ENCODE measurements around the gene DSG1.

Gene DSG1

DNA sequence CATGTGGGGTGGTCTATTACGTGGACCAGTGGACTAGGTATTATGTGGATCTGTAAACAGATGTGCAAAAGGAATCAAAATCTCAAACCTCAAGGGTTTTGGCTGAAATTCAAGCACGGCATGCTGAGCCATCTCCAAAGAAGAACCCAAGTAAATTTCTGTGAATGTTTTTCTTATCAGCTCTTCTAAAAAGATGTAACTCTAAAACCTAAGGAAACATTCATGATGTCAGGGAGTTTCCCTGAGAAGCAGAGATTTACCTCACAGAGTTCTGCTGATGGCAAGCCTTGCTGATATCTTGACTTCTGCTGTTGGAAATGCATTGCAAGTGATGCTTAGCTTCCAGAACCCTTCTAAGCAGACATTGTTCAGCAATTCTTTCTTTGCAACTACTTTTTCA lies 80.2 kb downstream of the DSG1 start:
- no peak overlapping the region for H3K4me3 ChIP-seq (ENCODE audit: low read length)
- H3K9me3 ChIP-seq (ENCODE audit: insufficient read depth, low read depth, low read length), result no peaks in the 10 kb centered on the region
- no peaks in the 10 kb centered on the region for H3K4me1 ChIP-seq (ENCODE audit: insufficient read depth, low read length)
- H3K27me3 ChIP-seq (ENCODE audit: insufficient read depth, low read length), result no peaks in the 10 kb centered on the region
- H3K36me3 ChIP-seq (ENCODE audit: insufficient read depth, low read depth, low read length), result no peaks in the 10 kb centered on the region
- H3K9ac ChIP-seq (ENCODE audit: low read depth, low read length), result no peak overlapping the region
- no peak overlapping the region for H3K27ac ChIP-seq (ENCODE audit: low read length)

DNA sequence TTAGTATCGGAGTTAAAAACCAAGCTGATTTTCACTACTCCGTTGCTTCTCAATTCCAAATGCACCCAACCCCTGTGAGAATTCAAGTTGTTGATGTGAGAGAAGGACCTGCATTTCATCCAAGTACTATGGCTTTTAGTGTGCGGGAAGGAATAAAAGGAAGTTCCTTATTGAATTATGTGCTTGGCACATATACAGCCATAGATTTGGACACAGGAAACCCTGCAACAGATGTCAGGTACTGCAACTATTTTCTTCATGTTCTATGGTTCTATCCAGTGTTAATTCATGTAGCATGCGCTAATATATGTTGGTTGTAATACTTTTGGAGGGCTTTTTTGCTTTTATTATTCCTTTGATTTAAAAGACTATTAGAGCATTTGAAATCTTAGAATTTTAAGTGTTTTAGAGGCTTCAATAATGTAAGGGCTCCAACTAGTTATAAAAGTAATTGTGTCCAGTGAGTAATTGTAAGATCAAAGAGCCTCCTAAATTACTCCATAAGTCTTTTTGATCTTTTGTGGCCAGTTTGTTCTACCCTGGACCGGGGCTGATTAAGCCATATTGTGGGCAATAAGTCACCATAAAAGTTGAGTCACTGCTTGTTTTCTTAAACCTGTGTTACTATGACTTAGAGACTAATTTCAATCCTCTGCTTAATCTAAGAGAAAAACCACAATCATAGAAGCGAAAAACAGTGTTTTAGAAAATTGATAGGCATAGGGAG lies 81.5 kb downstream of the DSG1 start:
- Histone ChIP-seq H3K4me1 (ENCODE audit: insufficient read depth, low read length) (no peaks in the 10 kb centered on the region), H3K4me3 (ENCODE audit: low read length) (no peak overlapping the region), H3K36me3 (ENCODE audit: insufficient read depth, low read depth, low read length) (no peaks in the 10 kb centered on the region), H3K9ac (ENCODE audit: low read depth, low read length) (no peak overlapping the region), H3K27me3 (ENCODE audit: insufficient read depth, low read length) (no peaks in the 10 kb centered on the region), H3K9me3 (ENCODE audit: insufficient read depth, low read depth, low read length) (no peaks in the 10 kb centered on the region), H3K27ac (ENCODE audit: low read length) (no peak overlapping the region)

DNA sequence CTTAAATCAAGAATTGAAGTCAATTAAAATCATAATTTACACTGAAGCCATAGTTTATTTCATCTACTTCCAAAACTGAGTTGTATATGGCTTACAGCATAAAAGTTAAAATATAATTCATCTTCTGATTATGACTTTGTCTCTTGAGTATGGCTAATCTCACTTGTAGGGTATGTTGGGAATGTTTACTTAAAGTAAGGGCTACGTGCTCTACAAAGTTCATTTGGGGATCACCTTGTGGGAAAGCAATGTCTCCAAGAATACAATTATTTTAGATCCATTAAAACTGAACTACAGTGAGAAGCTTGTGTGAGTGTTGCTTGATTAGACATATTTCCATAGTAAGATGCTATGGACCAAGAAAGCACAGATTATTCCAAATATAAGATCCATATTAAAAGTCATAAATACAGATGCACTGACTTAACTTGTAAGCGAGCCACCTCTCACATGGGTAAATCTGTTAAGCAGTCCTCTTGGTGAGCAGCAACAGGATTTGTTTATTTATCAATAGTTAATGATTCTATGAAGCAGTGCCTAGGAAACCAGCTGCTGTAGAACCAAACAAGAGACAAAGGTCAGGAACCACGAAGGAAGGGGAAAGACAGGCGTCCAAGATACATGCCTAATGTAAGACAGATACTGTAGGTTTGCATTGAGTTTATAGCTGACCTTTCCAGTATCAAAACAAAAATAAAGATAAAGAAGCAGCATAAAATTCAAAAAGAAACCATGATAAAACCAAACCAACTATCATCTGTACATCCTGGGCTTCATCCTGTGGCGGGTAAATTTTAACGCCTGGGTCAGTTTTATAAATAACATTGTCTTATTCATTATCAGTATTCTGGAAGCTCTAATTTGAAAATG lies 83.4 kb downstream of the DSG1 start:
- no peak overlapping the region for H3K9ac ChIP-seq (ENCODE audit: low read depth, low read length)
- no peak overlapping the region for H3K4me3 ChIP-seq (ENCODE audit: low read length)
- H3K9me3 ChIP-seq (ENCODE audit: insufficient read depth, low read depth, low read length), result no peaks in the 10 kb centered on the region
- no peaks in the 10 kb centered on the region for H3K36me3 ChIP-seq (ENCODE audit: insufficient read depth, low read depth, low read length)
- H3K27me3 ChIP-seq (ENCODE audit: insufficient read depth, low read length), result no peaks in the 10 kb centered on the region
- no peak overlapping the region for H3K27ac ChIP-seq (ENCODE audit: low read length)
- H3K4me1 ChIP-seq (ENCODE audit: insufficient read depth, low read length), result no peaks in the 10 kb centered on the region

DNA sequence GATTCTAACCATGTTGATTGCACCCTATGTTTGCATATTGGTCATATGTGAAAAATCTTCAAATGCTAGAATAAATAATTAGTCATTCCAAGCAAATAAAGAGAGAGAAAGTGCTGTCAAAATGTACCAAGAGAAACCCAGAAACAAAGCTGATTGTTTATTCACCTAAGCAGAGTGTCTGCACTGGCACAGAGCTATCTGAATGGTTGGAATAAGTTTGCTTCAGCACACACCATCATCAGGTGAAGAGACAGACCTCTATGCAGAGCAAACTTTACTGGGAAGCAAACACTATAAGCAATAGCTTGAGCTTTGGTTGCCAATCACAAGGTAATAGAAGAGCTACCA lies 84.0 kb downstream of the DSG1 start:
- no peak overlapping the region for H3K4me3 ChIP-seq (ENCODE audit: low read length)
- H3K36me3 ChIP-seq (ENCODE audit: insufficient read depth, low read depth, low read length), result no peaks in the 10 kb centered on the region
- H3K27me3 ChIP-seq (ENCODE audit: insufficient read depth, low read length), result no peaks in the 10 kb centered on the region
- H3K27ac ChIP-seq (ENCODE audit: low read length), result no peak overlapping the region
- H3K4me1 ChIP-seq (ENCODE audit: insufficient read depth, low read length), result no peaks in the 10 kb centered on the region
- H3K9ac ChIP-seq (ENCODE audit: low read depth, low read length), result no peak overlapping the region
- no peaks in the 10 kb centered on the region for H3K9me3 ChIP-seq (ENCODE audit: insufficient read depth, low read depth, low read length)

DNA sequence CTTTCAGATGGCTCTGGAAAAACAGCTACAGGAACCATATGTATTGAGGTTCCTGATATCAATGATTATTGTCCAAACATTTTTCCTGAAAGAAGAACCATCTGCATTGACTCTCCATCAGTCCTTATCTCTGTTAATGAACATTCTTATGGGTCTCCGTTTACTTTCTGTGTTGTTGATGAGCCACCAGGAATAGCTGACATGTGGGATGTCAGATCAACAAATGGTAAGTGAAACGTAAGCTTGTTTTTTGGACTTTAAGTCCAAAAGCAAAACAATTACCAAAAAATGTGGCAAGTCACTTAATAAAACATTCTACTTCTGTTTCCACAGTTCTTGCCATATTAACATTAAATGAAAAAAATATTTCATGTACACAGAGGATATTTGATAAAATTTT lies 85.4 kb downstream of the DSG1 start:
- Histone ChIP-seq H3K4me1 (ENCODE audit: insufficient read depth, low read length) (no peaks in the 10 kb centered on the region), H3K9me3 (ENCODE audit: insufficient read depth, low read depth, low read length) (no peaks in the 10 kb centered on the region), H3K4me3 (ENCODE audit: low read length) (no peak overlapping the region), H3K9ac (ENCODE audit: low read depth, low read length) (no peak overlapping the region), H3K27me3 (ENCODE audit: insufficient read depth, low read length) (no peaks in the 10 kb centered on the region), H3K27ac (ENCODE audit: low read length) (no peak overlapping the region), H3K36me3 (ENCODE audit: insufficient read depth, low read depth, low read length) (no peaks in the 10 kb centered on the region)

Measured in iPS-20b (cell line).